Thyroid gland (tissue), 4 donors: Measurements from ENCODE around the gene C19orf73. TPM values are rescaled to one million over a fixed set of nuclear protein-coding genes. Genes with fewer than 3 reads are reported as not detected.

ENCODE experiments used
- DNase-seq, 2 donors: peaks; one replicate each; pipeline ENCODE4 v3.0.0-alpha.2; 2019
- H3K27ac ChIP-seq, 3 donors: fragments of 200-600 bp; sonication (generic); 1 replicate in 2 of 3; 2 replicates in 1 of 3; pipeline ENCODE4 v1.5.1; 2016 to 2019; ENCODE audit warnings: mild to moderate bottlenecking in 1 of 3, moderate library complexity in 1 of 3
- H3K27me3 ChIP-seq: fragments of 200-600 bp; sonication (generic); one replicate; pipeline ENCODE4 v1.5.1; 2019
- H3K36me3 ChIP-seq, 2 donors: fragments of 200-600 bp; sonication (generic); one replicate each; pipeline ENCODE4 v1.5.1; 2016 to 2019
- H3K4me1 ChIP-seq, 2 donors: fragments of 200-600 bp; sonication (generic); one replicate each; pipeline ENCODE4 v1.5.1; 2017 to 2019
- H3K4me3 ChIP-seq, 3 donors: fragments of 200-600 bp; sonication (generic); replicated peaks in 1 of 3; 1 replicate in 2 of 3; 2 replicates in 1 of 3; pipeline ENCODE4 v1.5.1; 2016; ENCODE audit warnings: mild to moderate bottlenecking in 1 of 3
- H3K9me3 ChIP-seq: fragments of 200-600 bp; sonication (generic); one replicate; pipeline ENCODE4 v1.5.1; 2017
- POLR2A ChIP-seq, 2 donors: fragments of 450-650 bp; IDR thresholded peaks; one replicate each; pipeline ENCODE4 v1.6.1; 2017; ENCODE audit warnings: antibody characterized with exemption in 2 of 2, mild to moderate bottlenecking in 2 of 2, moderate library complexity in 1 of 2
- WGBS, 2 donors: methylation state at CpG; one replicate each; pipeline ENCODE4 v1.1.5; 2017; 5-methylcytosine and 5-hydroxymethylcytosine counted together
- intact Hi-C: fragments of 100-400 bp; cut with DNase I; formaldehyde crosslinking; loops from one replicate; pipeline ENCODE4 v1.15.1; 2023
- total RNA-seq, 4 donors: library from RNA; depleted of rRNA; stranded (reverse); fragments of >200 nt; gene quantifications; one replicate each; pipeline ENCODE4 v1.2.3, GENCODE V29; 2016
- TF ChIP-seq, protein P1 (sequence below), 6 experiments: fragments of 200-600 bp in 3 of 6; fragments of 450-650 bp in 3 of 6; sonication (generic) in 3 of 6; IDR thresholded peaks; one replicate each; pipeline ENCODE4 v1.5.1; 2016 to 2019; ENCODE audit warnings: antibody characterized with exemption in 6 of 6, mild to moderate bottlenecking in 2 of 6, inconsistent platforms in 1 of 6, moderate library complexity in 1 of 6

The C19orf73 gene
- total RNA-seq, 4 donors from 2014 or later, result 1.7 to 13.4 (median 6.1) TPM

DNA sequence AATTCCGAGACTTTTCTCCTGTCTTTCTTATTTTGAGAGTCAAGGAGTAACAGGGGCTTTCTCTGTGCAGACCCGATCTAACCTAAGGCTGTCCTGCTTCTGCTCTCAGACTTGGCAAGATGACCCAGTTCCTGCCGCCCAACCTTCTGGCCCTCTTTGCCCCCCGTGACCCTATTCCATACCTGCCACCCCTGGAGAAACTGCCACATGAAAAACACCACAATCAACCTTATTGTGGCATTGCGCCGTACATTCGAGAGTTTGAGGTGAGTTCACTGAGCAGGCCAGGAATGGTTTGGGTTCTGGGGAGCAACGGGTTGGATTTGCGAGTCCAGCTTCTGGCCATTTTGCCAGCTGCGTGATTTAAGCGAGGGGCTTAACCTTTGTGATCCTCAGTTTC, 32.6 kb downstream of the C19orf73 start:
- H3K36me3 ChIP-seq, result peaks cover 15 to 19% of the 10 kb centered on the region in 2 donors
- no peak for TF ChIP-seq POLR2A (IDR thresholded peaks at IDR 0.05)
- TF ChIP-seq, protein P1, sequence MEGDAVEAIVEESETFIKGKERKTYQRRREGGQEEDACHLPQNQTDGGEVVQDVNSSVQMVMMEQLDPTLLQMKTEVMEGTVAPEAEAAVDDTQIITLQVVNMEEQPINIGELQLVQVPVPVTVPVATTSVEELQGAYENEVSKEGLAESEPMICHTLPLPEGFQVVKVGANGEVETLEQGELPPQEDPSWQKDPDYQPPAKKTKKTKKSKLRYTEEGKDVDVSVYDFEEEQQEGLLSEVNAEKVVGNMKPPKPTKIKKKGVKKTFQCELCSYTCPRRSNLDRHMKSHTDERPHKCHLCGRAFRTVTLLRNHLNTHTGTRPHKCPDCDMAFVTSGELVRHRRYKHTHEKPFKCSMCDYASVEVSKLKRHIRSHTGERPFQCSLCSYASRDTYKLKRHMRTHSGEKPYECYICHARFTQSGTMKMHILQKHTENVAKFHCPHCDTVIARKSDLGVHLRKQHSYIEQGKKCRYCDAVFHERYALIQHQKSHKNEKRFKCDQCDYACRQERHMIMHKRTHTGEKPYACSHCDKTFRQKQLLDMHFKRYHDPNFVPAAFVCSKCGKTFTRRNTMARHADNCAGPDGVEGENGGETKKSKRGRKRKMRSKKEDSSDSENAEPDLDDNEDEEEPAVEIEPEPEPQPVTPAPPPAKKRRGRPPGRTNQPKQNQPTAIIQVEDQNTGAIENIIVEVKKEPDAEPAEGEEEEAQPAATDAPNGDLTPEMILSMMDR (IDR thresholded peaks at IDR 0.05), result no peak
- no peaks in the 10 kb centered on the region for H3K27me3 ChIP-seq
- peaks cover 11 to 25% of the 10 kb centered on the region in 2 donors for H3K4me1 ChIP-seq
- intact Hi-C loops, result no loop called here
- no peaks in the 10 kb centered on the region for H3K9me3 ChIP-seq
- WGBS, 2 donors, result 48 to 50% methylated on average over 11 of the region's 11 CpGs
- H3K4me3 ChIP-seq, result peak overlapping the region in 2 of 3 donors; percentile 77 to 80
- no peak for DNase-seq
- peak overlapping the region in 1 of 3 donors; percentile 89 for H3K27ac ChIP-seq

DNA sequence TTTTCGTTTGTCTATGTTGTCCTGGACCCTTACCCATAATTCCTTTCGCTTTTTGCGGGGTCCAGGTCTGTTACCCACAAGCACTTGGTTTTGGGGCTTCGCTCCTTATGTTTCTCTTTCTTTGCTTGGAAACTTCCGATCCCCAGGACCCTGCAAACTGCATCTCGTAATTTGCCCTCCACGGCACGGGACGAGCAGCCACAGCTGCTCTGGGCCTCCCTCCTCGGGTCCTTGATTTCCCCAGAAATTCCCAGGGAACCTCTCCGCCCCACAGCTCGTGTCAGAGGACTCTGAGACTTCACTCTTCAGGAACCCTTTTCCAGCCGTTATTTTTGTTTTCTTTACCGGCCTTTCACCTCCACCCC, 33.1 kb downstream of the C19orf73 start:
- H3K36me3 ChIP-seq, result peaks cover 11 to 14% of the 10 kb centered on the region in 2 donors
- H3K27me3 ChIP-seq, result no peaks in the 10 kb centered on the region
- H3K27ac ChIP-seq, result peak overlapping the region in 2 of 3 donors; percentile 70 to 89
- 0 to 2% methylated on average over 14 of the region's 14 CpGs for WGBS, 2 donors
- peak overlapping the region; percentile 60 to 80 (median 77) for H3K4me3 ChIP-seq
- no peaks in the 10 kb centered on the region for H3K9me3 ChIP-seq
- no peak for TF ChIP-seq POLR2A (IDR thresholded peaks at IDR 0.05)
- TF ChIP-seq, protein P1 (IDR thresholded peaks at IDR 0.05), result no peak
- intact Hi-C loops, result no loop called here
- peaks cover 11 to 25% of the 10 kb centered on the region in 2 donors for H3K4me1 ChIP-seq
- DNase-seq, result no peak

DNA sequence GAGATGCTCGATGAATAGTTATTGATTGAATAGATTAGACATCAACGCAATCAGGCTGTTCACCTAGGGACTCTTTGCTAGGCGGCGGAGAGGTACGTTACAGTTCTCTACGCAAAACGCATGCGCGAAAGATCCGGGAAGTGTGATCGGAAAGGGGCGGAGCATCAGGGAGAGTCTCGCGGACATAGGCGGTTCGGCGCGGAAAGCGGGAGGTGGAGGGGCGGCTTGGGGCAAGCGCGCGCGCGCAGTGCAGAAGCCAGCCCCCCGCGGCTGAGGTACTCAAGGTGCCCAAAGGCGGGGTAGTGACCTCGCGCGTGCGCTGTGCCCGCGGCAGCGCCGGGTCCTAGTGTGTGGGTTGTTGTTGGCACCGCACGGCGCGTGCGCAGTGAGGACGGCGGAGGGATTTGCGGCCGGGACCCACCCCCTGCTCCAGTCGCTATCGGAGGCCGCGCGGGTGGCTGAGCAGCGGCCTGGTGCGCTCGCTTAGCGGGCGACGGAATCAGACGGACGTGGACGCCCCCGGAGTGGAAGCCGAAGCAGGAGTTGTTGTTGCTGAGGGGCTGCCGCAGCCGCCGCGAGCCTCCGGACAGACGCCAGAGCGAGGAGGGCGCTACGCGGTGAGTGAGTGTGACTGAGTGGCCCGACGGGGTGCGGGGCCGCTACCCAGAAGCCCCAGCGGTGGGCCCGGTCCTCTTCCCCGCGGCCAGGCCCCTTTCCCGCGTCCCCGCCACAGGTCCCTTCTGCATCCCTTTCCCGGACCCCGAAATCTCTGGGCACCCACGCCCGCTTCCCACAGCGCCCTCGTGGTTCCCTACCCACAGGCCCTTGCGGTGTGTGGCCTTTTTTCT, 33.7 kb downstream of the C19orf73 start, which contains the start of gene SNRNP70:
SNRNP70 (plus strand) TSS at position 432 of the 848 bp plus-strand sequence. CDS start 964 bp downstream, outside the sequence.
- TF ChIP-seq POLR2A (IDR thresholded peaks at IDR 0.05), result peak; percentile 55 to 87
- TF ChIP-seq, protein P1 (IDR thresholded peaks at IDR 0.05), result peak in 1 of 6 experiments; percentile 21
- no peaks in the 10 kb centered on the region for H3K9me3 ChIP-seq
- peaks cover 4 to 8% of the 10 kb centered on the region in 2 donors for H3K36me3 ChIP-seq
- peak within 1 kb of the TSS; percentile 60 to 80 (median 77) for H3K4me3 ChIP-seq
- peak; percentile 99 to 100 for DNase-seq
- peaks cover 11 to 25% of the 10 kb centered on the region in 2 donors for H3K4me1 ChIP-seq
- intact Hi-C loops, result no loop called here
- H3K27ac ChIP-seq, result peak within 1 kb of the TSS; percentile 70 to 89 (median 79)
- no peaks in the 10 kb centered on the region for H3K27me3 ChIP-seq
- 0 to 1% methylated on average over 20 to 69 of the region's 89 CpGs for WGBS, 2 donors

DNA sequence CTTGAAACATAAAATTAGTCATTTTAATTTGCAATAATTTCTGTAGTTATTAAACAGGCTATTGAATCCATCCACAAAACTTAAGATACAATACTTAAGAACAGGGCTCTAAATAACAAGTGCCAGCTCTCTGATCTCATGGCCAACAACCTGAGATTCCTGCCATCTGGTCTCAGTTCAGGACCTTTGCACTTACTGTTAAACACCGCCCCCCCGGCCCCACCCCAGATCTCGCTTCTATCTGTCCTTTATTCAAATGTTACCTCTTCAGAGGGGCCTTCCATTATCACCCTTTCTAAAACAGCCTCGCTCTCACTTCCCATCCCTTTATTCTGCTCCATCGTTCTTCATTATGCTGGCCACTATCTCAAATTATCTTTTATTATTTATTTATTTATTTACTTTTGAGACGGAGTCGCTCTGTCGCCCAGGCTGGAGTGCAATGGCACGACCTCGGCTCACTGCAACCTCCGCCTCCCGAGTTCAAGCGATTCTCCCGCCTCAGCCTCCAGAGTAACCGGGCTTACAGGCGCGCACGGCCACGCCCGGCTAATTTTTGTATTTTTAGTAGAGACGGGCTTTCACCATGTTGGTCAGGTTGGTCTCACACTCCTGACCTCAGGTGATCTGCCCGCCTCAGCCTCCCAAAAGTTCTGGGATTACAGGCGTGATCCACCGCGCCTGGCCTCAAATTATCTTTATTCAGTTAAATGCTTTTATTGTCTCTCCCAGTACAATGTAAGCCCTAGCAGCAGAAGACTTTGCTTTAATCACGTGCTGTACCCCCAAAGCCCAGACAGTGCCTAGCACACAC, 34.5 kb downstream of the C19orf73 start:
- peak; percentile 42 to 43 for DNase-seq
- peaks cover 0 to 3% of the 10 kb centered on the region in 2 donors for H3K36me3 ChIP-seq
- peak overlapping the region in 1 of 3 donors; percentile 18 for H3K4me3 ChIP-seq
- peaks cover 11 to 25% of the 10 kb centered on the region in 2 donors for H3K4me1 ChIP-seq
- TF ChIP-seq POLR2A (IDR thresholded peaks at IDR 0.05), result no peak
- TF ChIP-seq, protein P1 (IDR thresholded peaks at IDR 0.05), result no peak
- H3K27me3 ChIP-seq, result no peaks in the 10 kb centered on the region
- WGBS, 2 donors, result 51 to 56% methylated on average over 26 of the region's 26 CpGs
- H3K9me3 ChIP-seq, result no peaks in the 10 kb centered on the region
- peak overlapping the region; percentile 70 to 89 (median 79) for H3K27ac ChIP-seq
- intact Hi-C loops, result no loop called here
